Cardiac muscle cell (in vitro differentiated cells and primary cell): ENCODE measurements around the gene EFCAB12. TPM values are rescaled to one million over a fixed set of nuclear protein-coding genes. Genes with fewer than 3 reads are reported as not detected.

Experiments used
- DNase-seq, 2 donors: peaks; one replicate each; pipeline versions ENCODE4 v3.0.0 to v3.0.0-alpha.2; 2010 to 2017; ENCODE audit warnings: low read depth in 1 of 2, low spot score in 1 of 2
- H3K27ac ChIP-seq: fragments of 200-600 bp; sonication (generic); 2 replicates; pipeline ENCODE4 v1.5.1; 2016
- H3K27me3 ChIP-seq: fragments of 200-600 bp; sonication (generic); 2 replicates; pipeline ENCODE4 v1.6.0; 2016; ENCODE audit warnings: control low read depth
- H3K36me3 ChIP-seq: fragments of 200-600 bp; sonication (generic); 2 replicates; pipeline ENCODE4 v1.5.1; 2016; ENCODE audit warnings: control low read depth
- H3K4me1 ChIP-seq: fragments of 200-600 bp; sonication (generic); 2 replicates; pipeline ENCODE4 v1.8.1; 2017; ENCODE audit warnings: low read depth, mild to moderate bottlenecking, mixed run types
- H3K4me3 ChIP-seq: fragments of 200-600 bp; sonication (generic); 2 replicates; pipeline ENCODE4 v1.5.1; 2016; ENCODE audit warnings: mild to moderate bottlenecking
- H3K9me3 ChIP-seq: fragments of 200-600 bp; sonication (generic); 2 replicates; pipeline ENCODE4 v1.5.1; 2017; ENCODE audit warnings: low read depth, mild to moderate bottlenecking, control low read depth
- polyA plus RNA-seq: library from polyadenylated mRNA; unstranded; fragments of >200 nt; fragmentation: Nextera tagmentation; extraction: Ambion mirVana; gene quantifications from 2 replicates; pipeline ENCODE4 v1.2.1, GENCODE V29; 2016
- total RNA-seq: library from RNA; depleted of rRNA; stranded (reverse); fragments of >200 nt; gene quantifications from 2 replicates; pipeline ENCODE4 v1.2.3, GENCODE V29; 2016
- TF ChIP-seq, protein P1 (sequence below): IDR thresholded peaks from 2 replicates; pipeline ENCODE4 v1.5.1; 2012; ENCODE audit warnings: low read depth, mild to moderate bottlenecking, low read length

EFCAB12 gene
- total and polyA plus RNA-seq, 2 experiments from 2014 or later = 0.48 to 1.7 TPM

DNA sequence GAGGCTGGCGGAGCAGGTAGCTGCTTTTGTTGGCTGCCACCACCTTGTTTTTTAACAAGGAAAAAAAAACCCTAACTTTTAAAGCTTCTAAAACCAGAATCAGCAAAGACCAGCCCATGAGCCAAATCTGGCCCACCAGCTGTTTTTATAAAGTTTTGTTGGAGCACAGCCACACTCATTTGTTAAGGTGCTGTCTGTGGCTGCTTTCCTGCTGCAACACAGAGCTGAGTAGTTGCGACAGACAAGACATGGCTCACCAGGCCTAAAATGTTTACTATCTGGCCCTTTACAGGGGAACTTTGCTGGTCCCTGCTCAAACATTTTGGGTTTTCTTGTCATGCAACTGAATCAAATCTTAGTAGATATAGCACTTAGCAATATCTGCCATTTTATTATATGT lies 18.9 kb downstream of the EFCAB12 start:
- H3K4me1 ChIP-seq = no peaks in the 10 kb centered on the region
- TF ChIP-seq, protein P1, sequence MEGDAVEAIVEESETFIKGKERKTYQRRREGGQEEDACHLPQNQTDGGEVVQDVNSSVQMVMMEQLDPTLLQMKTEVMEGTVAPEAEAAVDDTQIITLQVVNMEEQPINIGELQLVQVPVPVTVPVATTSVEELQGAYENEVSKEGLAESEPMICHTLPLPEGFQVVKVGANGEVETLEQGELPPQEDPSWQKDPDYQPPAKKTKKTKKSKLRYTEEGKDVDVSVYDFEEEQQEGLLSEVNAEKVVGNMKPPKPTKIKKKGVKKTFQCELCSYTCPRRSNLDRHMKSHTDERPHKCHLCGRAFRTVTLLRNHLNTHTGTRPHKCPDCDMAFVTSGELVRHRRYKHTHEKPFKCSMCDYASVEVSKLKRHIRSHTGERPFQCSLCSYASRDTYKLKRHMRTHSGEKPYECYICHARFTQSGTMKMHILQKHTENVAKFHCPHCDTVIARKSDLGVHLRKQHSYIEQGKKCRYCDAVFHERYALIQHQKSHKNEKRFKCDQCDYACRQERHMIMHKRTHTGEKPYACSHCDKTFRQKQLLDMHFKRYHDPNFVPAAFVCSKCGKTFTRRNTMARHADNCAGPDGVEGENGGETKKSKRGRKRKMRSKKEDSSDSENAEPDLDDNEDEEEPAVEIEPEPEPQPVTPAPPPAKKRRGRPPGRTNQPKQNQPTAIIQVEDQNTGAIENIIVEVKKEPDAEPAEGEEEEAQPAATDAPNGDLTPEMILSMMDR = no peak
- no peaks in the 10 kb centered on the region for H3K27me3 ChIP-seq
- no peaks in the 10 kb centered on the region for H3K36me3 ChIP-seq
- no peak overlapping the region for H3K27ac ChIP-seq
- peak in 1 of 2 donors; percentile 81 for DNase-seq
- H3K4me3 ChIP-seq = no peak overlapping the region
- no peaks in the 10 kb centered on the region for H3K9me3 ChIP-seq

DNA sequence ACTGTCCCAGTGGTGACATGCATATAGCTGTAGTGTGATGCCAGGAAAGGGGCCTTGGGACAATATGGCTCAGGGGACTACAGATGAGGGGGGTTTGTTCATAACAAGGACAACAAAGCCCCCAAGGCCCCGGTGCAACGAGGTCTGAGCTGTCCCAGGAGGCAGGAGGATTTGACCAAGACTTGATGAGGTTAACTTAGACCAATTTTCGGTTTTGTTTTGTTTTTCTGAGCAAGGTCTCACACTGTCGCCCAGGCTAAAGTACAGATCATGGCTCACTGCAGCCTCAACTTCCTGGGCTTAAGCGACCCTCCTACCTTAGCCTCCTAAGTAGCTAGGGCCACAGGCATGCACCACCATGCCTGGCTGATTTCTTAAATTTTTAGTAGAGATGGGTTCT lies 23.8 kb downstream of the EFCAB12 start:
- DNase-seq = no peak
- no peaks in the 10 kb centered on the region for H3K27me3 ChIP-seq
- H3K4me3 ChIP-seq = no peak overlapping the region
- H3K27ac ChIP-seq = no peak overlapping the region
- H3K36me3 ChIP-seq = no peaks in the 10 kb centered on the region
- H3K4me1 ChIP-seq = no peaks in the 10 kb centered on the region
- H3K9me3 ChIP-seq = no peaks in the 10 kb centered on the region
- TF ChIP-seq, protein P1 = no peak

DNA sequence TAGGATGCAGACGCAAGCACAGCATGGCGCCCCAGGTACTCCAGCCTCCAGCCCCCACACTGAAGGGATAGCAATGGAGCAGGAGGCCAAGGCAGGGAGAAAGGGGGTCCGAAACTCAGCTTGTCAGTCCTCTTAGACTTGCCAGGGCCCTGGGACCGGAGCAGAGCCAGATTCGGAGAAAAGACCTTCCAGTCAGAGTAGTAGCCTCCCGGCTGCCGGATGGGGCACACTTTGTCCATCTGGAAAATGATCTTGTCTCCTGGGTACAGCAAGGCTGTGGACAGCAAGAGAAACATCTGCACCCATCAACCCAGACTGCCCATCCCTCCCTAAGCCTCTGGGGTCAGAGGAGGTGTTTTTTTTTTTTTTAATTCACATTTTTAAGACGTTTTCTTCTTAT lies 24.3 kb downstream of the EFCAB12 start:
- no peak overlapping the region for H3K4me3 ChIP-seq

DNA sequence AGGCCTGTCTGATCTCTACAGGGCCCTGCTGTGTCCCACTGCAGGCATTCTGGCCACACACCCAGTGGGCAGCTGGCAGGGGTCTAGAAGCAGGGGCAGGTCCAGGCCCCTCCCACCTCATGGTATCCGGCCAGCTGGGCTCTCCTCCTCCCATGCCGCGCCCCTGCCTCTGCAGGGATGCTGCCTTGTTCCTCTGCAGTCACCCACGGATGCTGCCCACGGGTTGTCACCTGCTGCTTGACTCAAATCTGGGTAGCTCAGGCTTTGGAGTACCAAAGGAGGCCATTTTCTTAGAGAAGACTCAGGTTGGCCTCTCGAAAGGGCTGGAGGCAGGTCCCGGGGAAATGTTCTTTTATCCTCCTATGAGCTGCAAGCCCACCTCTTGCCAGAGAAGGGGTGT lies 25.0 kb downstream of the EFCAB12 start:
- Histone ChIP-seq H3K27me3 (no peaks in the 10 kb centered on the region), H3K27ac (no peak overlapping the region), H3K4me3 (no peak overlapping the region), H3K36me3 (no peaks in the 10 kb centered on the region), H3K4me1 (peaks cover 2% of the 10 kb centered on the region), H3K9me3 (no peaks in the 10 kb centered on the region)
- TF ChIP-seq, protein P1 = no peak
- DNase-seq = no peak

More for the DNA sequence above, 24.3 kb downstream of the EFCAB12 start:
- DNase-seq = no peak
- no peaks in the 10 kb centered on the region for H3K9me3 ChIP-seq
- H3K27me3 ChIP-seq = no peaks in the 10 kb centered on the region
- TF ChIP-seq, protein P1 = no peak
- no peaks in the 10 kb centered on the region for H3K36me3 ChIP-seq
- no peaks in the 10 kb centered on the region for H3K4me1 ChIP-seq
- H3K27ac ChIP-seq = no peak overlapping the region

DNA sequence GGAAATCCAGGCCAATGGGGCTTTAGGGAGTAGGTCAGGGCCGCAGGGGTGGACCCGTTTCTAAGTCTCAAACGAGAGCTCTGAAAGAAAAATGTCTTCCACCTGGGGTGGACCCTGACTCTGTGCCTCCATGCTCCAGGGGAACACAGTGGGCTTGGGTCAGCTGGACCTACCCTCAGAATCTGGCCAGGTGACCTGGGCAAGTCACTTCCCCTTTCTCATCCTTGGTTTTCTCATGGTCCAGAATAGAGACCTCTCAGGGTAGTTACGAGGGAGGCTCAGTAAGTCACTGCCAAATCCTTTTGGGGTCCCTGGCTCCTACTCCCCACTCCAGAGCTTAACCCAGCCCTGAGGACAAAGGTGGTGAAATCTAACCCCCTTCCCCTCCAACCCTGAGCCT lies 25.8 kb downstream of the EFCAB12 start:
- DNase-seq = no peak
- Histone ChIP-seq H3K27me3 (no peaks in the 10 kb centered on the region), H3K4me3 (no peak overlapping the region), H3K4me1 (peaks cover 7% of the 10 kb centered on the region), H3K36me3 (no peaks in the 10 kb centered on the region), H3K27ac (no peak overlapping the region), H3K9me3 (no peaks in the 10 kb centered on the region)
- TF ChIP-seq, protein P1 = no peak

DNA sequence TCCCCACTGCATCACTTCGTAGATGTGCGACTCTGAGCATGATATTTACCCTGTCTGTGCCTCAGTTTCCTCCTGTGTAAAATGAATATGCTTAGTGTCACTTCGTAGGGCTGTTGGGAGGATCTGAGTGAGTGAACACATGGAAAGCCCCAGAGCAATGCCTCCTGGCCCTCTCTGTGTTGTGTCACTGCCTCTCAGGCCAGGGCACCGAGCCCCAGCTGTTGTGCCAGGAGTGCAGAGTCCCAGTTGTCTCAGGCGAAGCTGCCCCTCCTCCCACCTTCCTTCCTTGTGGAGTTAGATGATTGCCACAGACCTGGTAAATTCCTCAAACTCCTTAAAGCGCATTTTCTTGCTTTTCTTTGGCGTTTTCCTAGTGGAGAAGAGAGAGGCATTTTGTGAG lies 26.2 kb downstream of the EFCAB12 start:
- Histone ChIP-seq H3K36me3 (no peaks in the 10 kb centered on the region), H3K9me3 (no peaks in the 10 kb centered on the region), H3K4me3 (no peak overlapping the region), H3K27ac (no peak overlapping the region), H3K27me3 (no peaks in the 10 kb centered on the region), H3K4me1 (peaks cover 7% of the 10 kb centered on the region)
- TF ChIP-seq, protein P1 = no peak
- no peak for DNase-seq
